AG09319 (cell line): ENCODE results near the gene FXR2.
"Not testable (repeated sequence)": the region's sequence is repeated elsewhere in the genome, so short reads cannot be mapped to it uniquely, and the experiment has no call there.

ENCODE experiments used
- DNase-seq: peaks from one replicate; pipeline ENCODE4 v3.0.0-alpha.2; 2010; ENCODE audit warnings: low read depth; ENCODE audit errors: extremely low read depth
- TF ChIP-seq, protein P1 (sequence below): IDR thresholded peaks from 2 replicates; pipeline ENCODE4 v1.5.1; 2011; ENCODE audit warnings: low read depth, mild to moderate bottlenecking, inconsistent platforms, low read length, moderate library complexity

The FXR2 gene

DNA sequence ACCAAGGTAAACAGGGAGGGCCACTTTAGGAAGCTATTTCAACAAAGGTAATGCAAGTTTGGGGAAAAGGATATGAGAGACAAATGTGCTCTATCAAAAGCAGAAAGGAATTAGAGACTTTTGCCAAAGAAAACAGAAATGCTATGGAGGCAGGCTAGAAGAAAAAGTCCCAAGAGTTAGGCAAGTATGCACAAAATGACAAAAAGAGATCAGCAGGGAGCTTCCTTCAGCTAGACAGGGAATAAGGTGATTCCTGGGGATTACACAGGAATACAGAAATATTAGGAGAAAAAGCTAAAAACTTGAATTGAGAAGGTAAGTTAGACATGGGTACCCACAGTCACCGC lies 2.4 kb downstream of the FXR2 start:
- TF ChIP-seq, protein P1, sequence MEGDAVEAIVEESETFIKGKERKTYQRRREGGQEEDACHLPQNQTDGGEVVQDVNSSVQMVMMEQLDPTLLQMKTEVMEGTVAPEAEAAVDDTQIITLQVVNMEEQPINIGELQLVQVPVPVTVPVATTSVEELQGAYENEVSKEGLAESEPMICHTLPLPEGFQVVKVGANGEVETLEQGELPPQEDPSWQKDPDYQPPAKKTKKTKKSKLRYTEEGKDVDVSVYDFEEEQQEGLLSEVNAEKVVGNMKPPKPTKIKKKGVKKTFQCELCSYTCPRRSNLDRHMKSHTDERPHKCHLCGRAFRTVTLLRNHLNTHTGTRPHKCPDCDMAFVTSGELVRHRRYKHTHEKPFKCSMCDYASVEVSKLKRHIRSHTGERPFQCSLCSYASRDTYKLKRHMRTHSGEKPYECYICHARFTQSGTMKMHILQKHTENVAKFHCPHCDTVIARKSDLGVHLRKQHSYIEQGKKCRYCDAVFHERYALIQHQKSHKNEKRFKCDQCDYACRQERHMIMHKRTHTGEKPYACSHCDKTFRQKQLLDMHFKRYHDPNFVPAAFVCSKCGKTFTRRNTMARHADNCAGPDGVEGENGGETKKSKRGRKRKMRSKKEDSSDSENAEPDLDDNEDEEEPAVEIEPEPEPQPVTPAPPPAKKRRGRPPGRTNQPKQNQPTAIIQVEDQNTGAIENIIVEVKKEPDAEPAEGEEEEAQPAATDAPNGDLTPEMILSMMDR = no peak
- no peak for DNase-seq

DNA sequence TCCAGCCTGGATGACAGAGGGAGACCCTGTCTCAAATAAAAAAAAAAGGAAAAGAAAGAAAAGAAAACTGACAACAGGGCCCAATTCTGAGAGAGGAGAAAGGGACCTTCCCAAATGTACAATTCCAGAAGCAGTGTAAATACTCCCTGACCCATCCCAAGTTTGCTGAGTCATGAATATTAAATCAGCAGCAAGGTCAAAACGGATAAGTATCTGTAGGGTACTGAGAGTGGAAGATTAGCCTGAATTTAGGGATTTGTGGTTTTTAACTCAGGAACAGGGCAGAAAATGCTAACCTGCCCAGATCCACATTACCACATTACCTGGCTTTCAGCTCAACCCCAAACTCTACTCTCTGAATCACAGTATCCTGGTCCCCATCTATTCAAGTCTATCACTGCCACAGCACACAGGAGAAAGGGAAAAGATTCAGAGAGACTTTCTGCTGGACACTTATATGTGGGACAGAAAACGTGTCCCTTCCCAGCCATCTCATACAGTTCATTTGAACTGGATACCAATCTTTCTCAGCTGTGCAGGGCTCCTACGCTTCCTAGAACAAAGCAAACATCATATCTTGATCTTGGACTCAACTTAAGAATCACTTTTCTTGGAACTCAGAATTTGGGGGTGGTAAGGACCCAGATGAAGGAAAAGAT lies 2.9 kb downstream of the FXR2 start:
- TF ChIP-seq, protein P1 = no peak

DNA sequence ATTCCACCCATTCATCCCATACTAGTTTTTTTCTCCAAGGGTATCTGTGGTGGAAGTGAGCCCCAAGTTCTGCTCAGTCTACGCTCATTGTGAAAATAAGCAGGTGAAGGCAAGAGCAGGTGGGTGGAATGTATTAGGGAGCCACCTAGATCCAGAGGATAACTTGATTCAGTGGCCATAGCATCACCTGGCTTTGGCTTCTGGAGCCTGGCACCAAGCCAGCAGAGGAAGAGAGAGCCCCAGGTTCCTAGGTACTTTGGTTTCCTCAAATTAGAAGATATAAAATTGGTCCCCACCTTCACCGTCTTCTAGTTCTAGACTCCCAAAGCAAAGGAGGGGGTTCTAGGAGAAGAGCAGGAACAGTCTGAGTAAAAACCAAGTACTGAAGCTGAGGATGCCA lies 4.1 kb downstream of the FXR2 start:
- TF ChIP-seq, protein P1 = no peak
- DNase-seq = no peak

More for the DNA sequence above, 2.9 kb downstream of the FXR2 start:
- no peak for DNase-seq

DNA sequence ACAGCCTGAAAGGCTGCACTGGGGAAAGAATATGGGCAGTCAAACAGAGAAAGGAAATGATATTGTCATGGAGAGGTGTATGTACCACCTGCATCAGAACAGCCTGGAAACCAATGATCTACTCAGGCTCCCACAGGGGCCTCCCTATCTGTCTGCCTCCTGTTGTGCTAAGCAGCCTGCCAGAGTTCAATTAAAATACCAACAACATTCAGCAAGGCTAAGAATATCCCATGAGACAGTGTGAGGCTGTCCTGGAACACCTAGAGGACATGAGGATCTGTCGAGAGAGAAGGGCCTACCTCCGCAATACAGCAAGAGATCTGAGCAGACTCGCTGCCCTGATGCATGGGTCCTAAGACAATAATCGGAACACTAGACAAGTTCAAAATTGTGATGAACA lies 8.4 kb downstream of the FXR2 start:
- TF ChIP-seq, protein P1 = no peak
- DNase-seq = no peak

DNA sequence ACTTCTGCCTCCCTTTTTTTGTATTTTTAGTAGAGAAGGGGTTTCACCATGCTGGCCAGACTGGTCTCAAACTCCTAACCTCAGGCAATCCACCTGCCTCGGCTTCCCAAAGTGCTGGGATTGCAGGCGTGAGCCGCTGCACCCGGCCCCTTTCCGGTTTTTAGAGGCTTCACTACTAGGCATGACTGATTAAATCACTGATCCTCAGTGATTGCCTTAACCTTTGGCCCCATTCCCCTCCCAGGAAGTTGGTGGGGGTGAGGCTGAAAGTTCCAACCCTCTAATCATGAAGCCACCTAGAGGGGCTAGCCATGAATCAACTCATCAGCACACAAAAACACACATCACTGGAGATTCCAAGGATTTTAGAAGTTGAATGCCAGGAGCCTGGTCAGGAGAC lies 17.1 kb downstream of the FXR2 start:
- not testable (repeated sequence) for DNase-seq

DNA sequence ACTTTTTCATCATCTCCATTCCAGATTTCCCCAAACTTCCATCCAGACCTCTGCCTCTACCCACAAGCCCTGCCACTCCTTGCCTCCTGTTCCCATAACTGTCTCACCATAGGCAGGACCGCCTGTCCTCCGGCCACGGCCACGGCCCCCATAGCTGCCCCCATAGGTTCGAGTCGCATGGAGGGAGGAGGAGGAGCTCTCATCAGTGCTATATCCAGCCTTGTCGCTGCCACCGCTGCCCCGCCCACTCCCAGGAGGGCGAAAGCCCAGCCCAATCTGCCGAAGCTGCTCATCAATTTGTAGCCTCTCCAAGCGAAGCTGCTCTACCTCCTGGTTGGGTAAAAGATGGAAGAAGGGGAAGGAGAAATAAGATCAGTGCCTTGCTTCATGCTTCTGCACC lies 21.4 kb downstream of the FXR2 start:
- DNase-seq = no peak
- TF ChIP-seq, protein P1 = no peak

DNA sequence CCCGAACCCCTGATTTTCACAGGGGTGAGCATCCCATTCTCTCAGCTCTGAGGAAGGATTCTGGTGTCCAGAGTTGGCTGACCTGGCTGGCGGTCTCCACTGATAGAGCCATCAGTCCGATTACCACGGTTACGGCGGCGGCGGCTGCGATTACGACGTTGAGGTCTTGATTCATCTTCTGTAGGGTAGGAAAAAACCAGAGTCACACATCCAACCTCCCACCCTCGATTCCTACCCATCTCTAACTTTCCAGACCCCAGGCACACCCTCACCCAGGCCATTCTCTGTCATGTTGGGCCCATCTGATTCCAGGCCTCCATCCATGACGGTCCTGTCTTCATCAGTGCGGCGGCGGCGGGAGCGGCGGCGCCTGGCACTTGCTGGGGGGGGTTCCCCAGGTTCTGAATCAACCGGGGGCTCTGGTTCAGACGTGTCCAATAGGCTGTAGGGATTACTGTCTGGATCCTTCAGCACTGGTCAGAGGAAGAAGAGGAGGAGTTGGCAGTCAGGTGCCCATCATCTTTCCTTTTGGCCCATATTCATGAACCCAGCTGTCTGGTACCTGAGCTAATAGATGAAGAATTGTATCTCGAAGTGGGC lies 22.2 kb downstream of the FXR2 start:
- TF ChIP-seq, protein P1 = no peak

DNA sequence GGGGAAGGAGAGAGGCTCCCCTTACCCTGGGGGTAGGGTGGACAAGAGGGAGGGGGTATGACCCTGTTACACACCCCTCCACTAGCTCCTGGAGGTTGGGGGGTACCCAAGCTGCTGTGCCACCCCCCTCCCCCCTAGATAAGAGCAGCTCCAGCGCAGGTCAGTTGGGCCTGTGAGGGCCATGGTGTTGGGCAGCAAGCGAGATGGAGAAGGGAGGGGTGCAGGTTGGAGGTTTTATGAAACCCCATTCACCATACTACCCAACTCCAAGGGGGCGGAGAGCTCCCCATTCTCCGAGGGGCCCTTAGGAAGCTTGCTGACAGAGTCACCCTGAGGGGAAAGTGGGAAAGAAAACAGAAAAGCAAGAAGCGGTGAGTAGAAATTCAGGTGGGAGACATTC lies 23.1 kb downstream of the FXR2 start:
- no peak for DNase-seq
- TF ChIP-seq, protein P1 = no peak

More for the DNA sequence above, 22.2 kb downstream of the FXR2 start:
- DNase-seq = no peak
